Activated CD8-positive, alpha-beta T cell treated with anti-CD3 and anti-CD28 coated beads for 36 hours (primary cell): ENCODE measurements around the gene PSMD1. TPM values are rescaled to one million over a fixed set of nuclear protein-coding genes. Genes with fewer than 3 reads are reported as not detected.

ENCODE experiments used
- ATAC-seq: fragments of 200-7000 bp; cut with Tn5 transposase; one replicate; pipeline ENCODE4 v1.10.0; 2021; ENCODE audit warnings: mild to moderate bottlenecking, moderate library complexity
- CTCF ChIA-PET: fragments of 350-600 bp; sonication (Branson Sonifier 250); formaldehyde crosslinking; loops from one replicate; lab custom pipeline; 2021; ENCODE audit warnings: antibody characterized with exemption; lab: Charles Lee
- POLR2A ChIA-PET: fragments of 350-600 bp; sonication (Branson Sonifier 250); formaldehyde crosslinking; loops from one replicate; lab custom pipeline; 2021; ENCODE audit warnings: antibody characterized with exemption; lab: Charles Lee
- DNase-seq: peaks from one replicate; pipeline ENCODE4 v3.0.0-alpha.2; 2020
- H3K27ac Mint-ChIP-seq: one replicate; pipeline ENCODE4 v1.8.0; 2021; ENCODE audit warnings: mild to moderate bottlenecking, mixed read lengths
- H3K27me3 Mint-ChIP-seq: one replicate; pipeline ENCODE4 v1.8.0; 2021; ENCODE audit warnings: mixed read lengths
- H3K36me3 Mint-ChIP-seq: one replicate; pipeline ENCODE4 v1.8.0; 2021; ENCODE audit warnings: low read depth, mixed read lengths
- H3K4me1 Mint-ChIP-seq: one replicate; pipeline ENCODE4 v1.8.0; 2021; ENCODE audit warnings: low read depth, mixed read lengths
- H3K4me3 Mint-ChIP-seq: one replicate; pipeline ENCODE4 v1.8.0; 2021; ENCODE audit warnings: mild to moderate bottlenecking, moderate library complexity, mixed read lengths
- H3K9me3 Mint-ChIP-seq: one replicate; pipeline ENCODE4 v1.8.0; 2021; ENCODE audit warnings: mixed read lengths
- CTCF ChIP-seq: fragments of 200-600 bp; IDR thresholded peaks from one replicate; pipeline ENCODE4 v1.8.0; 2022; ENCODE audit warnings: antibody characterized with exemption, mild to moderate bottlenecking
- intact Hi-C: fragments of 100-400 bp; cut with micrococcal nuclease; formaldehyde crosslinking; loops from one replicate; pipeline ENCODE4 v1.10.0; 2022
- total RNA-seq, 2 experiments: library from RNA; stranded (reverse); gene quantifications; one replicate each; pipeline ENCODE4 v1.2.3, GENCODE V29; 2021

Gene PSMD1
- total RNA-seq, 2 experiments from 2014 or later, result 106 to 114 TPM

- peak; percentile 64 for ATAC-seq
- Mint-ChIP-seq H3K36me3 (no peaks in the 10 kb centered on the region), H3K9me3 (no peaks in the 10 kb centered on the region), H3K27me3 (peaks cover 57% of the 10 kb centered on the region), H3K4me3 (peak within 1 kb of the TSS; percentile 53), H3K4me1 (no peaks in the 10 kb centered on the region), H3K27ac (no peak within 1 kb of the TSS)
- DNase-seq, result peak; percentile 17
- no peak for TF ChIP-seq CTCF
- ChIA-PET POLR2A (no interaction called here), CTCF (interaction anchor here (0.7 to 1.0 kb wide), 2 partner anchors 13 to 16 kb away, joined by 3 to 4 read pairs; no protein-coding TSS in a partner anchor)
- intact Hi-C loops, result no loop called here
Measured at GRCh38 chr2:231037202-231037730, 19.4 kb upstream of the PSMD1 start, which contains the start of gene C2orf72. C2orf72 (plus strand) TSS chr2:231037523; CDS start chr2:231037566, 43 bp downstream.

GRCh38 chr2:231037731-231038482 is 18.8 kb upstream of the PSMD1 start:
- intact Hi-C loops, result no loop called here
- Mint-ChIP-seq H3K27me3 (peaks cover 57% of the 10 kb centered on the region), H3K4me3 (peak overlapping the region; percentile 53), H3K9me3 (no peaks in the 10 kb centered on the region), H3K36me3 (no peaks in the 10 kb centered on the region), H3K27ac (no peak overlapping the region), H3K4me1 (no peaks in the 10 kb centered on the region)
- ATAC-seq (peak; percentile 38), DNase-seq (no peak)
- CTCF ChIA-PET, result interaction anchor here (0.7 to 1.0 kb wide), 2 partner anchors 12 to 15 kb away, joined by 3 to 4 read pairs; no protein-coding TSS in a partner anchor
- no peak for TF ChIP-seq CTCF
- POLR2A ChIA-PET, result no interaction called here

- no peak overlapping the region for H3K27ac Mint-ChIP-seq
- DNase-seq (no peak), ATAC-seq (no peak)
- H3K4me1 Mint-ChIP-seq, result no peaks in the 10 kb centered on the region
- H3K4me3 Mint-ChIP-seq, result peak overlapping the region; percentile 53
- H3K36me3 Mint-ChIP-seq, result no peaks in the 10 kb centered on the region
- no peak for TF ChIP-seq CTCF
- H3K27me3 Mint-ChIP-seq, result peaks cover 55% of the 10 kb centered on the region
- CTCF ChIA-PET, result interaction anchor here (1.3 to 3.1 kb wide), 2 partner anchors 14 to 19 kb away, joined by 3 to 13 read pairs; no protein-coding TSS in a partner anchor
- POLR2A ChIA-PET, result no interaction called here
- intact Hi-C loops, result no loop called here
- no peaks in the 10 kb centered on the region for H3K9me3 Mint-ChIP-seq
Measured at GRCh38 chr2:231038483-231039293, 18.0 kb upstream of the PSMD1 start.

- Mint-ChIP-seq H3K36me3 (no peaks in the 10 kb centered on the region), H3K4me3 (no peak overlapping the region), H3K9me3 (no peaks in the 10 kb centered on the region), H3K27ac (no peak overlapping the region), H3K4me1 (no peaks in the 10 kb centered on the region), H3K27me3 (peaks cover 51% of the 10 kb centered on the region)
- ChIA-PET POLR2A (no interaction called here), CTCF (interaction anchor here (1.3 to 3.1 kb wide), 2 partner anchors 14 to 19 kb away, joined by 3 to 13 read pairs; no protein-coding TSS in a partner anchor)
- DNase-seq (no peak), ATAC-seq (no peak)
- intact Hi-C loops, result no loop called here
- no peak for TF ChIP-seq CTCF
Measured at GRCh38 chr2:231039294-231039664, 17.4 kb upstream of the PSMD1 start.
